Fibroblast of pulmonary artery (primary cell): Measurements from ENCODE around the gene PNMT.
"Not testable (repeated sequence)": the region's sequence is repeated elsewhere in the genome, so short reads cannot be mapped to it uniquely, and the experiment has no call there.

Experiments
- DNase-seq: peaks from one replicate; pipeline ENCODE4 v3.0.0-alpha.2; 2010; ENCODE audit warnings: low read depth
- H3K4me3 ChIP-seq: replicated peaks from 2 replicates; pipeline ENCODE4 v1.5.1; 2011; ENCODE audit warnings: low read depth, mild to moderate bottlenecking, control low read depth, low read length, moderate library complexity
- CTCF ChIP-seq: IDR thresholded peaks from 2 replicates; pipeline ENCODE4 v1.5.1; 2011; ENCODE audit warnings: mild to moderate bottlenecking, control low read depth, low read length, inconsistent platforms; ENCODE audit errors: missing control alignments

Gene PNMT

DNA sequence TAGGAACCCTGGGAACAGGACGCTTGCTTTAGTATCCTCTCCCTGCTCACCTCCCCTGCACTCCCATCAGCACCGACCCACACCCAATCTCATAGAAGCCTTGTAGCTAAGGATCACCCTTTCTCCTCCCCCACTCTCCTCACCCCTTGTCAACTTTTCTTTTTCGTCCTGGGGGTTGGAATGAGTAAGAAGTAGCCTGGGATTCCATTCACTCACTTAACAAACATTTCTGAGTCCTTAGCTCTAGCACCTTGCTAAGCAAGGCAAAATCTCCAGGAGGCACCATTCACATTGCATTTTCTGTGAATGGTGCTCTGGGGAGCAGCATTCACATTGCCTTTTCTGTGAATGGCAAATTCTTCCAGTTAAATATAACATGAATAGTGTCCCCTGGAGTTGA is 20.7 kb downstream of the PNMT start:
- peak overlapping the region; percentile 80 for H3K4me3 ChIP-seq
- TF ChIP-seq CTCF = no peak
- DNase-seq = no peak

DNA sequence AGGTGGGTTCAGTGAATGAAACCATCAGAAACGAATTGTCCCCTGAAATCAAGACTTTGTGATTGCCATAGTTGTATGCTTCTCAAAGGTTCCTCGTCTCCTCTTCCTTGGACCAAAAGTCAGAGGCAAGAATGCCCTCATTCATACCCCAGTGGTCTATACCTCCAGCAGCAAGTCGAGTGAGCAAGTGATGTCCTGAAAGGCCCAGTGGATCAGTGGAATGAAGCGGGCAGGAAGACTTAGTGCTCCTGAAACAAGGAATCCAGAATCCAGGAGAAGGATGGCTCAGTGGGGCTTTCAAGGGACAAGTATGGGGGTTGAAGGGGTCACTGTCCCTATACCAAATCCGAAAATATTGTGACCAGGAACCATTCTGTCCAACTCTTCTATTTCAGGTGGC is 26.3 kb downstream of the PNMT start:
- TF ChIP-seq CTCF = no peak
- DNase-seq = no peak
- no peak overlapping the region for H3K4me3 ChIP-seq

- no peak for DNase-seq
- H3K4me3 ChIP-seq = no peak overlapping the region
- no peak for TF ChIP-seq CTCF
These were observed 26.8 kb downstream of the PNMT start for GRCh38 chr17:39695089-39695474.

DNA sequence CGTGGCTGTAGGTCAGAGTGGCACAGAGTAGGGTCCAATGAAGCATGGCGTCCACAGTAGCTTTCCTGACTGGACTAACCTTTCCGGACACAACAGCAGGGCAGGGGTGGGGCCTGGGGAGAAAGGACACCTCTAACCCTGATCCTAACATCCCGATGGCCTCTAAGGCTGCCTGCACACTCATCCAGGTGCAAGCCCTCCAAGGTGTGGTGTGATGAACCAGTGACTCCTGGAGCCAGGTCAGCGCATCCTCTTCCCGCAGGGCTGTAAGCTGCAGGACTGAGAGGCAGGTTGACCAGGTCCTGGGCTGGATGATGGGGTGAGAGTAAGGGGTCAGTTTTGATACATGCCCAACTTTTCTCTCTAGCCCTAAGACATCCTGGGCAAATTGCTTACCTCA is 28.5 kb downstream of the PNMT start:
- TF ChIP-seq CTCF = no peak
- no peak overlapping the region for H3K4me3 ChIP-seq
- DNase-seq = no peak

DNA sequence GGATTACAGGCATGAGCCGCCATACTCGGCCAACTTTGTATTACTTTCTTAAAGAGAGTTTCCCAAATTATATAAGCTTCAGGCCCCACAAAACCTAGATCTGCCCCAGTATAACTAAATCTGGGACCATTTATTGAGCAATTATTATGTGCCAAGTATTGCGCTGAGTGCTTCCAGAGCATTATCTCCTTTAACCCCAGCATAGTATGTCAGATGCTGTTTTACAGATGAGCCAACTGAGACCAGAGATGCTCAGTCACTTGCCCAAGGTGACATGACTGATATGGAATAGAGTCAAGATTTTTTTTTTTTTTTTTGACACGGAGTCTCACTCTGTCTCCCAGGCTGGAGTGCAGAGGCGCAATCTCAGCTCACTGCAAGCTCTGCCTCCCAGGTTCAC is 29.7 kb downstream of the PNMT start:
- no peak overlapping the region for H3K4me3 ChIP-seq
- DNase-seq = no peak
- TF ChIP-seq CTCF = no peak

DNA sequence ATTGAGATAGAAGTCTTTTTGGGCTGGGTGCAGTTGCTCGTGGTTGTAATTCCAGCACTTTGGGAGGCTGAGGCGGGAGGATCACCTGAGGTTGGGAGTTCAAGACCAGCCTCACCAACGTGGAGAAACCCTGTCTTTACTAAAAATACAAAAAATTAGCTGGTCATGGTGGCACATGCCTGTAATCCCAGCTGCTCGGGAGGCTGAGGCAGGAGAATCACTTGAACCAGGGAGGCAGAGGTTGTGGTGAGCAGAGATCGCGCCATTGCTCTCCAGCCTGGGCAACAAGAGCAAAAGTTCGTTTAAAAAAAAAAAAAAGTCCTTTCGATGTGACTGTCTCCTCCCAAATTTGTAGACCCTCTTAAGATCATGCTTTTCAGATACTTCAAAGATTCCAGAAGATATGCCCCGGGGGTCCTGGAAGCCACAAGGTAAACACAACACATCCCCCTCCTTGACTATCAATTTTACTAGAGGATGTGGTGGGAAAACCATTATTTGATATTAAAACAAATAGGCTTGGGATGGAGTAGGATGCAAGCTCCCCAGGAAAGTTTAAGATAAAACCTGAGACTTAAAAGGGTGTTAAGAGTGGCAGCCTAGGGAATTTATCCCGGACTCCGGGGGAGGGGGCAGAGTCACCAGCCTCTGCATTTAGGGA is 31.0 kb downstream of the PNMT start:
- peak overlapping the region; percentile 75 for H3K4me3 ChIP-seq
- not testable (repeated sequence) for DNase-seq

DNA sequence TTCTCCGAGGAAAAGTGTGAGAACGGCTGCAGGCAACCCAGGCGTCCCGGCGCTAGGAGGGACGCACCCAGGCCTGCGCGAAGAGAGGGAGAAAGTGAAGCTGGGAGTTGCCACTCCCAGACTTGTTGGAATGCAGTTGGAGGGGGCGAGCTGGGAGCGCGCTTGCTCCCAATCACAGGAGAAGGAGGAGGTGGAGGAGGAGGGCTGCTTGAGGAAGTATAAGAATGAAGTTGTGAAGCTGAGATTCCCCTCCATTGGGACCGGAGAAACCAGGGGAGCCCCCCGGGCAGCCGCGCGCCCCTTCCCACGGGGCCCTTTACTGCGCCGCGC is 31.5 kb downstream of the PNMT start, which contains the start of gene ERBB2:
Gene ERBB2 (plus strand): TSS at position 247 of the 330 bp plus-strand sequence. CDS start 175 bp downstream, outside the sequence.
- TF ChIP-seq CTCF = no peak
- peak; percentile 79 for DNase-seq

More for the DNA sequence above, 31.5 kb downstream of the PNMT start, which contains the start of gene ERBB2:
- peak within 1 kb of the TSS; percentile 75 for H3K4me3 ChIP-seq
